ENCODE results near the gene PXMP4.

The PXMP4 gene

DNA sequence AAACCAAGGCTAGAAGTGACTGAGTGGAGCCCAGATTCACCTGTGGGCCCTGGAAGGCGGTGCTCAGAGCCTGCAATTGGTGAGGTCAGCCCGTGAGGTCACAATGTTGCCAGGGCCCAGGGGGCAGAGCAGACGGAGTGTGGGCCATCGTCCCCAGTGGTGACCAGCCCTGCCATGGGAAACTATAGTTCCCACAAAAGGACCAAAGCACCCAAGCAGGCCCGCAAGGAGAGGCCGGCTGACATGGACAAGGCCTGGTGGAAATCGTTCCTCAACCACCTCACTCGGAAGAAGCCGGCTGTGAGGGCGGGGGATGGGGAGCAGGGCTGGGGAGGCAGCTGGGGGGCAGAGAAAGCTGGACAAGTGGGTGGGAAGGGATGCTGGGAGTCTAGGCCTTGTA is 57.9 kb downstream of the PXMP4 start, which contains the start of gene C20orf144:
C20orf144 (plus strand) TSS at position 156 of the 400 bp plus-strand sequence; CDS start at position 175, 19 bp downstream.
- peak within 1 kb of the TSS; percentile 83 to 92 (median 85) for H3K4me3 Mint-ChIP-seq
- H3K36me3 Mint-ChIP-seq (ENCODE audit: low read depth): peaks cover 3% of the 10 kb centered on the region
- H3K9me3 Mint-ChIP-seq: no peaks in the 10 kb centered on the region
- TF ChIP-seq, protein P1, sequence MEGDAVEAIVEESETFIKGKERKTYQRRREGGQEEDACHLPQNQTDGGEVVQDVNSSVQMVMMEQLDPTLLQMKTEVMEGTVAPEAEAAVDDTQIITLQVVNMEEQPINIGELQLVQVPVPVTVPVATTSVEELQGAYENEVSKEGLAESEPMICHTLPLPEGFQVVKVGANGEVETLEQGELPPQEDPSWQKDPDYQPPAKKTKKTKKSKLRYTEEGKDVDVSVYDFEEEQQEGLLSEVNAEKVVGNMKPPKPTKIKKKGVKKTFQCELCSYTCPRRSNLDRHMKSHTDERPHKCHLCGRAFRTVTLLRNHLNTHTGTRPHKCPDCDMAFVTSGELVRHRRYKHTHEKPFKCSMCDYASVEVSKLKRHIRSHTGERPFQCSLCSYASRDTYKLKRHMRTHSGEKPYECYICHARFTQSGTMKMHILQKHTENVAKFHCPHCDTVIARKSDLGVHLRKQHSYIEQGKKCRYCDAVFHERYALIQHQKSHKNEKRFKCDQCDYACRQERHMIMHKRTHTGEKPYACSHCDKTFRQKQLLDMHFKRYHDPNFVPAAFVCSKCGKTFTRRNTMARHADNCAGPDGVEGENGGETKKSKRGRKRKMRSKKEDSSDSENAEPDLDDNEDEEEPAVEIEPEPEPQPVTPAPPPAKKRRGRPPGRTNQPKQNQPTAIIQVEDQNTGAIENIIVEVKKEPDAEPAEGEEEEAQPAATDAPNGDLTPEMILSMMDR (IDR thresholded peaks at IDR 0.05; ENCODE audit: unreplicated experiment in 3 of 3): no peak
- H3K27ac Mint-ChIP-seq: peak within 1 kb of the TSS; percentile 65 to 84 (median 76)
- peaks cover 16% of the 10 kb centered on the region for H3K4me1 Mint-ChIP-seq
- peaks cover 3% of the 10 kb centered on the region for H3K27me3 Mint-ChIP-seq (ENCODE audit: low read depth)

- H3K36me3 Mint-ChIP-seq (ENCODE audit: low read depth): no peaks in the 10 kb centered on the region
These were observed 59.4 kb downstream of the PXMP4 start for GRCh38 chr20:33660685-33661058.

GRCh38 chr20:33660035-33660684 is 60.0 kb downstream of the PXMP4 start:
- peaks cover 10% of the 10 kb centered on the region for H3K4me1 Mint-ChIP-seq
- no peaks in the 10 kb centered on the region for H3K36me3 Mint-ChIP-seq (ENCODE audit: low read depth)
- H3K27me3 Mint-ChIP-seq (ENCODE audit: low read depth): no peaks in the 10 kb centered on the region
- H3K9me3 Mint-ChIP-seq: no peaks in the 10 kb centered on the region
- no peak overlapping the region for H3K4me3 Mint-ChIP-seq
- H3K27ac Mint-ChIP-seq: no peak overlapping the region
- TF ChIP-seq, protein P1 (IDR thresholded peaks at IDR 0.05; ENCODE audit: unreplicated experiment in 3 of 3): no peak

More at GRCh38 chr20:33660685-33661058, 59.4 kb downstream of the PXMP4 start:
- H3K4me3 Mint-ChIP-seq: peak overlapping the region in 1 of 3 experiments; percentile 8
- no peaks in the 10 kb centered on the region for H3K9me3 Mint-ChIP-seq
- TF ChIP-seq, protein P1 (IDR thresholded peaks at IDR 0.05; ENCODE audit: unreplicated experiment in 3 of 3): no peak
- H3K27me3 Mint-ChIP-seq (ENCODE audit: low read depth): no peaks in the 10 kb centered on the region
- H3K4me1 Mint-ChIP-seq: peaks cover 10% of the 10 kb centered on the region
- H3K27ac Mint-ChIP-seq: no peak overlapping the region

DNA sequence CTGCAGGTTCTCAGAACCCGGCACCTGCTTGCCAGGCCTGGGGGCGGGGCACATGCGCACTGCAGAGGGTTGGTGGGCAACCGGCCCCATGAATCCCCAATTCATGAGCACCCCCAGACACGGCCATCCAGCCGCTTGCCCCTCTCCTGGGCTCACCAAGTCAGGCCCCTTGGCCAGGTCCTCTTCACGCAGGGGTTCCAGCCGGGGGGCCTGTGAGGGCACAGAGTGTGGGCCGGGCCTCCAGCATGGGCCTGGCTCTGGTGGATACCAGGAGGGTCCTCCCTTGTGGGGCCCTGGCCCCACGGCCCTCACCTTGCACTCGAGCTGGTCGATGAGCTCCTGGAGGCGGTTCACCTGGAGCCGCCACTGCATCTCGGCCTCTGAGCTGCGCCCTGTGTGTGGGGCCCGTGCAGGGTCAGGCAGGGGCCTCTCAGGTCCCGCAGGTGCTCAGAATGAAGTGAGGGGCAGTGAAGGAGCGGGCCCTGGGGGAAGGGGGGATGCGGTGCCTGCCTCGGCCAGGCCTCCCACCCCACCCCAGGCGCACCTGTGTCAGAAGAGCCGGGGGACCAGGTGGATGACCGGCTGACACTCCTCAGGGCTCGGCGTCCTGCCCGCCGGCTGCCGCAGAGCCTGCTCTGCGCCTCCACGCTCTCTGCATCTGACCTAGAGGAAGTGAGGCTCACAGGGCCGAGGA is 60.6 kb downstream of the PXMP4 start:
- no peaks in the 10 kb centered on the region for H3K27me3 Mint-ChIP-seq (ENCODE audit: low read depth)
- no peak overlapping the region for H3K4me3 Mint-ChIP-seq
- H3K36me3 Mint-ChIP-seq (ENCODE audit: low read depth): no peaks in the 10 kb centered on the region
- H3K27ac Mint-ChIP-seq: peak overlapping the region in 1 of 3 experiments; percentile 83
- H3K9me3 Mint-ChIP-seq: no peaks in the 10 kb centered on the region
- TF ChIP-seq, protein P1 (IDR thresholded peaks at IDR 0.05; ENCODE audit: unreplicated experiment in 3 of 3): no peak
- H3K4me1 Mint-ChIP-seq: peaks cover 4% of the 10 kb centered on the region

- Mint-ChIP-seq H3K4me1 (peaks cover 2% of the 10 kb centered on the region), H3K27me3 (ENCODE audit: low read depth) (no peaks in the 10 kb centered on the region), H3K9me3 (no peaks in the 10 kb centered on the region), H3K27ac (peak overlapping the region in 2 of 3 experiments; percentile 24 to 83), H3K4me3 (peak overlapping the region in 1 of 3 experiments; percentile 9), H3K36me3 (ENCODE audit: low read depth) (no peaks in the 10 kb centered on the region)
- TF ChIP-seq, protein P1 (IDR thresholded peaks at IDR 0.05; ENCODE audit: unreplicated experiment in 3 of 3): no peak
These were observed 61.2 kb downstream of the PXMP4 start for GRCh38 chr20:33658929-33659328.

Data from nephron (organoid).